ENCODE data around the gene CEP44.
A peak's percentile ranks its signal among the peaks of the same experiment; 100 is the strongest.
"Not testable (repeated sequence)": the region's sequence is repeated elsewhere in the genome, so short reads cannot be mapped to it uniquely, and the experiment has no call there.

The CEP44 gene

GRCh38 chr4:174283507-174284471 is at the start of gene CEP44, which contains the start of gene FBXO8:
TSS of gene CEP44 (plus strand) at chr4:174283911. CDS start at chr4:174299122, 15,211 bp downstream.
TSS of gene FBXO8 (minus strand) at chr4:174283667. CDS start at chr4:174263092, 20,575 bp downstream.
- peak; percentile 82 for DNase-seq

- DNase-seq, result no peak
These were observed 47.4 kb upstream of the CEP44 start for GRCh38 chr4:174236359-174236758.

- DNase-seq, result no peak
These were observed 42.5 kb upstream of the CEP44 start for GRCh38 chr4:174241162-174241561.

GRCh38 chr4:174244441-174244840 is 39.3 kb upstream of the CEP44 start:
- DNase-seq, result no peak

- DNase-seq, result no peak
These were observed 38.0 kb upstream of the CEP44 start for GRCh38 chr4:174245714-174246113.

- DNase-seq, result no peak
These were observed 35.3 kb upstream of the CEP44 start for GRCh38 chr4:174248407-174248806.

GRCh38 chr4:174252412-174252811 is 31.3 kb upstream of the CEP44 start:
- DNase-seq, result no peak

GRCh38 chr4:174254613-174255012 is 29.1 kb upstream of the CEP44 start:
- no peak for DNase-seq

- DNase-seq, result no peak
These were observed 28.3 kb upstream of the CEP44 start for GRCh38 chr4:174255374-174255773.

- no peak for DNase-seq
These were observed 27.9 kb upstream of the CEP44 start for GRCh38 chr4:174255786-174256185.

- no peak for DNase-seq
These were observed 27.4 kb upstream of the CEP44 start for GRCh38 chr4:174256277-174256713.

GRCh38 chr4:174259580-174259979 is 24.1 kb upstream of the CEP44 start:
- no peak for DNase-seq

- DNase-seq, result no peak
These were observed 23.6 kb upstream of the CEP44 start for GRCh38 chr4:174260099-174260498.

- DNase-seq, result not testable (repeated sequence)
These were observed 22.3 kb upstream of the CEP44 start for GRCh38 chr4:174261432-174261831.

GRCh38 chr4:174262624-174263444 is 20.9 kb upstream of the CEP44 start:
- DNase-seq, result no peak

GRCh38 chr4:174263445-174263736 is 20.3 kb upstream of the CEP44 start:
- no peak for DNase-seq

- no peak for DNase-seq
These were observed 17.8 kb upstream of the CEP44 start for GRCh38 chr4:174265916-174266315.

- DNase-seq, result no peak
These were observed 17.3 kb upstream of the CEP44 start for GRCh38 chr4:174266416-174266815.

- no peak for DNase-seq
These were observed 9.8 kb upstream of the CEP44 start for GRCh38 chr4:174273930-174274329.

- DNase-seq, result no peak
These were observed 9.3 kb upstream of the CEP44 start for GRCh38 chr4:174274436-174274835.

GRCh38 chr4:174275101-174275500 is 8.6 kb upstream of the CEP44 start:
- no peak for DNase-seq

- no peak for DNase-seq
These were observed 6.3 kb upstream of the CEP44 start for GRCh38 chr4:174277433-174277832.

- DNase-seq, result no peak
These were observed 5.2 kb upstream of the CEP44 start for GRCh38 chr4:174278467-174278866.

Data from activated CD8-positive, alpha-beta memory T cell treated with anti-CD3 and anti-CD28 coated beads, Interleukin-2, amount 50 U/mL, for 48 hours (primary cell).